CD4-positive, CD25-positive, alpha-beta regulatory T cell (primary cell): ENCODE measurements around the gene ARHGEF16. TPM values are rescaled to one million over a fixed set of nuclear protein-coding genes. Genes with fewer than 3 reads are reported as not detected.

Experiments
- ATAC-seq, 2 donors: fragments of 150-1000 bp; cut with Tn5 transposase; one replicate each; pipeline ENCODE4 v1.10.0; 2021; ENCODE audit warnings: low read depth in 2 of 2, moderate number of reproducible peaks in 2 of 2, moderate library complexity in 1 of 2
- DNase-seq, 3 donors: peaks; one replicate each; pipeline versions ENCODE4 v3.0.0 to v3.0.0-alpha.2; 2012 to 2022; ENCODE audit warnings: mixed read lengths in 1 of 3
- H3K27ac ChIP-seq: one replicate; pipeline ENCODE4 v1.7.0; 2013; ENCODE audit warnings: mild to moderate bottlenecking, low read length; ENCODE audit not compliant: insufficient read depth, poor library complexity, severe bottlenecking
- H3K27me3 ChIP-seq: one replicate; pipeline ENCODE4 v1.7.0; 2013; ENCODE audit warnings: low read length; ENCODE audit not compliant: control insufficient read depth, insufficient read depth
- H3K36me3 ChIP-seq: one replicate; pipeline ENCODE4 v1.7.0; 2013; ENCODE audit warnings: mild to moderate bottlenecking, low read length, moderate library complexity; ENCODE audit not compliant: control insufficient read depth, insufficient read depth
- H3K4me1 ChIP-seq: 2 replicates; pipeline ENCODE4 v1.7.0; 2013; ENCODE audit warnings: mild to moderate bottlenecking, low read length; ENCODE audit not compliant: insufficient read depth, control insufficient read depth, poor library complexity, severe bottlenecking
- H3K4me3 ChIP-seq: one replicate; pipeline ENCODE4 v1.7.0; 2013; ENCODE audit warnings: low read depth, mild to moderate bottlenecking, low read length, moderate library complexity
- H3K9me3 ChIP-seq, 2 experiments: 1 replicate in 1 of 2; 2 replicates in 1 of 2; pipeline ENCODE4 v1.7.0; 2013; ENCODE audit warnings: low read length in 2 of 2, mild to moderate bottlenecking in 1 of 2, moderate library complexity in 1 of 2; ENCODE audit not compliant: control insufficient read depth in 2 of 2
- H3K27ac Mint-ChIP-seq, 3 donors: one replicate each; pipeline ENCODE4 v1.8.0; 2020 to 2022; ENCODE audit warnings: mild to moderate bottlenecking in 3 of 3, mixed read lengths in 3 of 3, moderate library complexity in 2 of 3
- H3K27me3 Mint-ChIP-seq: one replicate; pipeline ENCODE4 v1.8.0; 2022; ENCODE audit warnings: mild to moderate bottlenecking, mixed read lengths
- H3K36me3 Mint-ChIP-seq: one replicate; pipeline ENCODE4 v1.8.0; 2020; ENCODE audit warnings: mixed read lengths
- H3K4me1 Mint-ChIP-seq, 4 donors: one replicate each; pipeline ENCODE4 v1.8.0; 2020 to 2022; ENCODE audit warnings: mixed read lengths in 4 of 4, mild to moderate bottlenecking in 1 of 4
- H3K4me3 Mint-ChIP-seq, 4 donors: one replicate each; pipeline ENCODE4 v1.8.0; 2020 to 2022; ENCODE audit warnings: mild to moderate bottlenecking in 4 of 4, mixed read lengths in 4 of 4, moderate library complexity in 3 of 4
- H3K9me3 Mint-ChIP-seq, 7 donors: one replicate each; pipeline ENCODE4 v1.8.0; 2020 to 2022; ENCODE audit warnings: mixed read lengths in 7 of 7, mild to moderate bottlenecking in 3 of 7, moderate library complexity in 2 of 7
- polyA plus RNA-seq, 4 donors: library from polyadenylated mRNA; unstranded; fragments of 300-500 nt; fragmentation: Illumina TruSeq; gene quantifications; one replicate each; pipeline ENCODE4 v1.2.3, GENCODE V29; 2021
- total RNA-seq: library from RNA; stranded (reverse); gene quantifications from one replicate; pipeline ENCODE4 v1.2.3, GENCODE V29; 2022

The ARHGEF16 gene
- total and polyA plus RNA-seq, 5 donors from 2014 or later: not detected

DNA sequence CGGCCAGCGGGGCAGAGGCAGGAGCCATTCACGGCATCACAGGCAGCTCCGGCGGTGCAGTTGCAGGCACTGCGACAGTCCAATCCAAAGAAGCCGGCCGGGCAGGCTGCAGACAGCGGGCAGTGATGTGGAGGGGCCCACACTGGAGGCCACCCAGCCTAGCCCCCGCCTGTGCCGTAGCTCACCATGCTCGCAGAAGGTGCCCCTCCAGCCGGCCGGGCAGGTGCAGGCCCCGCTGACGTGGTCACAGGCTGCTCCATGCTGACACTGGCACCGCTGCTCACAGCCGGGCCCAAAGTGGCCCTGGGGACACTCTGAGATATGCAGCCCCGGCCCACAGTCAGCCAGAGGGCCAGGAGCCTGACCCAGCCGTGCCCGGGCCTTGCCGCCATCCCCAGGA is 45.1 kb downstream of the ARHGEF16 start:
- Histone ChIP-seq H3K4me1 (no peaks in the 10 kb centered on the region), H3K4me3 (no peak overlapping the region), H3K36me3 (no peaks in the 10 kb centered on the region), H3K27ac (no peak overlapping the region), H3K9me3 (no peaks in the 10 kb centered on the region), H3K27me3 (no peaks in the 10 kb centered on the region)
- no peak overlapping the region for H3K4me3 Mint-ChIP-seq
- H3K36me3 Mint-ChIP-seq: no peaks in the 10 kb centered on the region
- no peak overlapping the region for H3K27ac Mint-ChIP-seq
- DNase-seq (no peak), ATAC-seq (no peak)
- no peaks in the 10 kb centered on the region for H3K27me3 Mint-ChIP-seq
- no peaks in the 10 kb centered on the region for H3K4me1 Mint-ChIP-seq
- H3K9me3 Mint-ChIP-seq: peaks cover 0 to 2% (median 0%) of the 10 kb centered on the region in 7 donors

DNA sequence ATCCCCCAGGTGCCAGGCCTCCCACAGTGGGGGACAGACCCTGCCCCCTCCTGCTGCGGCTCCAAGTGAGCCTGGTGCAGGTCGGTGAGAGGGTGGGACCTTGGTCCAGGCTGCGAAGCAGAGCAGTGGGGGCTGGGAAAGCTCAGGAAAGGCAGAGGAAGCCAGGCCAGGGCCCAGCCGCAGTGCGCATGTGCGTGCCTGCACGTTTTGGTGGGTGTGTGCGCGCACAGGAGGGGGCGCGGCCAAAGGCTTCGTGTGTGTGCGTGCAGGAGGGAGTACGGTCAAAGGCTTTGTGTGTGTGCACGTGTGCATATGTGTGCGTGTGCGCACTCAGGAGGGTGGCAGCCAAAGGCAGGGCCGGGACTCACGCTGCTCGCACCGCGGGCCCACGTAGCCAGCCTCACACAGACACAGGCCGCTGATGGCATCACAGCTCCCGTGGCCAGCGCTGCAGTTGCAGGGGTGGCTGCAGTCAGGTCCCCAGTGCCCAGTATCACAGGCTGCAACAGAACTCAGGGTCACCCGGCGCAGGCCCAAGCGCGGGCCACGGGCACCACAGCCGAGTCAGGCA is 45.9 kb downstream of the ARHGEF16 start:
- Mint-ChIP-seq H3K27ac (no peak overlapping the region), H3K27me3 (no peaks in the 10 kb centered on the region), H3K4me1 (no peaks in the 10 kb centered on the region), H3K9me3 (peaks cover 0 to 2% (median 0%) of the 10 kb centered on the region in 7 donors), H3K4me3 (no peak overlapping the region), H3K36me3 (no peaks in the 10 kb centered on the region)
- H3K9me3 ChIP-seq: no peaks in the 10 kb centered on the region
- ATAC-seq (no peak), DNase-seq (no peak)
- H3K36me3 ChIP-seq: no peaks in the 10 kb centered on the region
- no peak overlapping the region for H3K27ac ChIP-seq
- H3K27me3 ChIP-seq: no peaks in the 10 kb centered on the region
- no peak overlapping the region for H3K4me3 ChIP-seq
- H3K4me1 ChIP-seq: no peaks in the 10 kb centered on the region

DNA sequence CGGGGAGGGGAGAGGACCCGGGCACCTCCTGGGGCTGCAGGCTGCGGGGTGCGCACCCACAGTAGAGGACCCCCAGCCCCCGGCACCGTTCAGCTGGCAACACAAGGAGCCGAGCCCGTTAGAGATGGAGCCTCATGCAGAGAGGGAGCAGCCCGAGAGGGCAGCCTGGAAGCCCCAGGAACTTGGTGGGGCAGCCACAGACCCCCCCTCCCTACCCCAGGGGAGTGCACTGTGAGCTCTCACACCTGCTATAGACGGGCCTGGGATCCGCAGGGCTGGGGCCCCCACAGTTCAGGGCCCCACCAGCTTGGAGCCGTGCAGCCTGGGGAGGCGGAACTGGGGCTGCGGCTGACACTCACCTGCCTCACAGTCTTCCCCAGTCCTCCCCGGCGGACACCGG is 47.0 kb downstream of the ARHGEF16 start:
- H3K9me3 Mint-ChIP-seq: peaks cover 0 to 2% (median 0%) of the 10 kb centered on the region in 7 donors
- DNase-seq: no peak
- Histone ChIP-seq H3K9me3 (no peaks in the 10 kb centered on the region), H3K36me3 (no peaks in the 10 kb centered on the region), H3K27me3 (no peaks in the 10 kb centered on the region), H3K27ac (no peak overlapping the region), H3K4me1 (no peaks in the 10 kb centered on the region), H3K4me3 (no peak overlapping the region)
- no peak overlapping the region for H3K27ac Mint-ChIP-seq
- H3K4me1 Mint-ChIP-seq: no peaks in the 10 kb centered on the region
- H3K36me3 Mint-ChIP-seq: peaks cover 1% of the 10 kb centered on the region
- no peak overlapping the region for H3K4me3 Mint-ChIP-seq
- H3K27me3 Mint-ChIP-seq: no peaks in the 10 kb centered on the region
- no peak for ATAC-seq

DNA sequence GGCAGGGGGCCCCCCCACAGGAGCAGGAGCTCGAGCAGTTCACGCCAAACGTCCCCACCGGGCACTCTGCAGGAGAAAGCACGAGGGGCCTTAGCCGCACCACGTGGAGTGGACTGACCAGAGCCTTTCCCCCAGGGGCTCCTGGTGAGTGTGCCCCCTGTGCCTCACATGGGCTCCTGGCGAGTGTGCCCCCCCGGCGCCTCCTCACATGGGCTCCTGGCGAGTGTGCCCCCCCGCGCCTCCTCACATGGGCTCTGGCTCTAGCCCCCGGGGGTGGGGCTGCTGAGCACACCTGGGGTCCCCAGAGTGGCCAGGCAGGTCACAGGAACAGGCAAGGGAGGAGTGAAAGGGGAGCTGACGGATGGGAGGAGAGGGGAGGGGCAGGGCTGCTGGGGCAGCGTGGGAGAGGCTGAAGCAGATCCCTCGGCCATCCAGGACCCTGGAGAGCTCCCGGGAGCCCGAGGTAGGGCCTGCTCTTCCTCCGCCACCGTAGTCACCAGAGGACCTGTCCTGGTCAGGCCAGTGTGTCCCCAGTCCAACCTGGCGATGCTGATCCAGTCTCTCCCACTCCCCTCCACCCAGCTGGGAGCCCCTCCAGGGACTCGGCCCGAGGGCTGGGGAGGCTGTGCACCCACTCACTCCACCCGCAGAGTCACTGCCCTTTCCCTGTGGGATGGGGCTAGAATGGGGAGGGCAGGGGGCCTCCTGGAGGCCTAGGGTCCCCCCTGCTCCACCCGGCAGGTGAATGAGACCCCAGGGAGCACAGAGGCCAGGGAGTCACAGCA is 47.6 kb downstream of the ARHGEF16 start:
- Histone ChIP-seq H3K27me3 (no peaks in the 10 kb centered on the region), H3K4me3 (no peak overlapping the region), H3K4me1 (no peaks in the 10 kb centered on the region), H3K27ac (no peak overlapping the region), H3K9me3 (no peaks in the 10 kb centered on the region), H3K36me3 (peaks cover 4% of the 10 kb centered on the region)
- peaks cover 5% of the 10 kb centered on the region for H3K36me3 Mint-ChIP-seq
- peaks cover 0 to 2% (median 0%) of the 10 kb centered on the region in 7 donors for H3K9me3 Mint-ChIP-seq
- no peak overlapping the region for H3K27ac Mint-ChIP-seq
- DNase-seq: peak; percentile 14 to 24 (median 23)
- H3K27me3 Mint-ChIP-seq: no peaks in the 10 kb centered on the region
- peak in 1 of 2 donors; percentile 32 for ATAC-seq
- no peaks in the 10 kb centered on the region for H3K4me1 Mint-ChIP-seq
- H3K4me3 Mint-ChIP-seq: no peak overlapping the region

DNA sequence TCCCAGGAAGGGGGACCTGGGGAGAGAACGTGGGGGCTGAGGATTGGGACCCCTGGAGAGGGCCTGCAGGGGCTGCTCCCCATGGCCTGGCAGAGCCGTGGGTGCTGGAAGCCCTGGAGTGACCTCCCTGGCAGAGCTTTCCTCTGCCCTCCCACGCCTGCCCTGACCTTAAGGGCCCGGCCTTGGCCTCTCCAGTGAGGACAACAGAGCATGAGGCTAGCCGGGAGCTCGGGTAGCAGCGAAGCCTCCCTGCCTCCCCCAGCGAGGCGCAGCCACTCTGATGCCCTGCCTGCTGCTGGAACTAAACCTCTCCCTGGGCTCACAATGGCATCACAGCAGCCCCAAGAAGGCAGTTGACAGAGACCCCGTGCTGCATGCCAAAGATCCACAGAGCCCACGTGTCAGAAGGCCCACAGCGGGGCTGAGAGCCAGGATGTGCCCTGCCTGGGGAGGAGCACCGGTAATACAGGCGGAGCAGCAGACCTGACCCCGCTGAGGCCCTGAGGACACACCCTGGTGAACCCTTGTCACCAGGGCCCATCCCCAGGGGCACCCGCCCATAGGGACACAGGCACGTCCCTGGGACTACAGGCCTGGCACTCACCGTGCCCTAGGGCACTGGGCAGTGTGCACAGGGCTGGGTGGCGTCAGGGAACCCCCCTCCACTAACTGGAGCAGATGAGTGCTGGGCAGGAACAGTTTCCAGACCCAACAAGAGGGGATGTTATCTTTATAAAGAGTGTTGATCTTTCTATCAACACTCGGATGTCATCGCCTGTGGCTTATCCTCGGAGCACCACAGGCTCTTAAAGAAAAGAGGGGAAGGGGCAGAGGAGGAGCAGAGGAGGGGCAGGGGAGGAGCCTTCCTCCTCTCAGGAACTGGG is 48.4 kb downstream of the ARHGEF16 start:
- Mint-ChIP-seq H3K9me3 (peaks cover 0 to 2% (median 0%) of the 10 kb centered on the region in 7 donors), H3K4me1 (no peaks in the 10 kb centered on the region), H3K4me3 (no peak overlapping the region), H3K27ac (peak overlapping the region in 1 of 3 donors; percentile 28), H3K36me3 (peaks cover 5% of the 10 kb centered on the region), H3K27me3 (no peaks in the 10 kb centered on the region)
- Histone ChIP-seq H3K27ac (no peak overlapping the region), H3K4me3 (no peak overlapping the region), H3K4me1 (no peaks in the 10 kb centered on the region), H3K36me3 (peaks cover 10% of the 10 kb centered on the region), H3K9me3 (no peaks in the 10 kb centered on the region), H3K27me3 (no peaks in the 10 kb centered on the region)
- DNase-seq: no peak
- no peak for ATAC-seq

DNA sequence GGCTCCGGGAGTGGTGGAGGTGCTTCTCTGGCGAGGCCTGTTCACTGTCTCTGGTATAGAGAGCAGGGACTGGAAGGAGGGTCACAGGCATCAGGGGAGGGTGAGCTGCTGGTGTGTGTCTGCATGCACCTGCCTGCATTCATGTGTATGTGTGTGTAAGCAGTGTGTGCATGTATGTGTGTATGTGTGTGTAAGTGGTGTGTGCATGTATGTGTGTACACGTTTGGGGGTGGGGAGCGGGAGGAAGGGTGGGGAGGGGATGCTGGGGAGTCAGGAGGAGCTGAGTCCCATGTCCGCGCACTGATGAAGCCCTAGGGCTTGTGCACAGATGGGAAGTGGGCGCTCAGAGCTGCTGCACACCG is 49.0 kb downstream of the ARHGEF16 start:
- Mint-ChIP-seq H3K4me3 (no peak overlapping the region), H3K27me3 (no peaks in the 10 kb centered on the region), H3K4me1 (no peaks in the 10 kb centered on the region), H3K36me3 (peaks cover 9% of the 10 kb centered on the region), H3K27ac (peak overlapping the region in 1 of 3 donors; percentile 28), H3K9me3 (peaks cover 0 to 2% (median 0%) of the 10 kb centered on the region in 7 donors)
- H3K9me3 ChIP-seq: no peaks in the 10 kb centered on the region
- no peak overlapping the region for H3K4me3 ChIP-seq
- no peaks in the 10 kb centered on the region for H3K4me1 ChIP-seq
- DNase-seq (no peak), ATAC-seq (no peak)
- H3K27me3 ChIP-seq: no peaks in the 10 kb centered on the region
- H3K36me3 ChIP-seq: peaks cover 16% of the 10 kb centered on the region
- no peak overlapping the region for H3K27ac ChIP-seq

DNA sequence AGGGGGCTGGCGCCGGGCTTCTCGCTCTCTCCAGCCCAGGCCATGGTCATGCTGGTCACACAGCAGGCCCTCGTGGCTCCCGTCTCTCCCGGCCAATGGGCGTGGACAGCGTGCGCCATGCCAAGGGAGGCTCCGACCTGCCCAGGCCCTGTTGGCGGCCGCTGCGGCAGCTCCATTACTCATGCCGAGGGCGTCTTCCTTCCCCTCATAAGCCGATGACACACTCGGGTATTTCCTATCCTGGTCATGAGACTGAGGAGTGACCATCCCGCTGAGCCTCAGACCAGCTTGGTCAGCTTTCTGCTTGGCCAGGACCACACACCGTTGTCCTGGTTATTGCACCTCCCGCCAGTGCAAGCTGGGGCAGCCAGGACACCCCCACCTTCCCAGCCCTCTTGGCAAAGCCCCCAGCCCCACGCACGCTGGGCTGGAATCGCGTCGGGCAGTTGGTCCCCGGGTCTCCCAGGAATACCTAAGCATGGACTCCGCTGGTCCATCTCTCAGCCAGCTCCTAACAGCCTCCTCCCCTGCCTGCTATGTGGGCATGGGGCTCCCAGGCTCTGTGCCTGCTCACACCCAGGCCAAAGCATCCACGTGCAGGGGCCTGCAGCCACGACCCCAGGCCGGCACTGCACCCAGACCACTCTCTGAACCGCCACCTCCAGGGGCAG is 49.8 kb downstream of the ARHGEF16 start:
- DNase-seq: no peak

More for the DNA sequence above, 49.8 kb downstream of the ARHGEF16 start:
- Mint-ChIP-seq H3K27ac (peak overlapping the region in 1 of 3 donors; percentile 63), H3K9me3 (peaks cover 0 to 2% (median 0%) of the 10 kb centered on the region in 7 donors), H3K27me3 (no peaks in the 10 kb centered on the region), H3K36me3 (peaks cover 9% of the 10 kb centered on the region), H3K4me3 (no peak overlapping the region), H3K4me1 (no peaks in the 10 kb centered on the region)
- peaks cover 18% of the 10 kb centered on the region for H3K36me3 ChIP-seq
- no peaks in the 10 kb centered on the region for H3K4me1 ChIP-seq
- H3K4me3 ChIP-seq: no peak overlapping the region
- H3K9me3 ChIP-seq: no peaks in the 10 kb centered on the region
- no peak overlapping the region for H3K27ac ChIP-seq
- no peaks in the 10 kb centered on the region for H3K27me3 ChIP-seq
- ATAC-seq: no peak
